Naive thymus-derived CD4-positive, alpha-beta T cell (primary cell): ENCODE measurements around the gene RAB8B. TPM values are rescaled to one million over a fixed set of nuclear protein-coding genes. Genes with fewer than 3 reads are reported as not detected.
A peak's percentile ranks its signal among the peaks of the same experiment; 100 is the strongest.

Experiments
- ATAC-seq: fragments of 150-1000 bp; cut with Tn5 transposase; 2 replicates; pipeline ENCODE4 v1.10.0; 2021; ENCODE audit warnings: mild to moderate bottlenecking, moderate library complexity
- CTCF ChIA-PET: fragments of 350-600 bp; sonication (Branson Sonifier 250); formaldehyde crosslinking; loops from one replicate; lab custom pipeline; 2021; ENCODE audit warnings: antibody characterized with exemption; lab: Charles Lee
- POLR2A ChIA-PET: fragments of 350-600 bp; sonication (Branson Sonifier 250); formaldehyde crosslinking; loops from one replicate; lab custom pipeline; 2021; ENCODE audit warnings: antibody characterized with exemption, inconsistent platforms; lab: Charles Lee
- DNase-seq, 9 donors: peaks; one replicate each; pipeline versions ENCODE4 v3.0.0 to v3.0.0-alpha.2; 2020 to 2022; ENCODE audit warnings: mixed read lengths in 1 of 9
- H3K27ac ChIP-seq: one replicate; pipeline ENCODE4 v1.7.0; 2013; ENCODE audit warnings: mild to moderate bottlenecking, low read depth, low read length, moderate library complexity
- H3K27me3 ChIP-seq, 2 donors: one replicate each; pipeline ENCODE4 v1.7.0; 2013; ENCODE audit warnings: low read length in 2 of 2, mild to moderate bottlenecking in 2 of 2, moderate library complexity in 2 of 2; ENCODE audit not compliant: control insufficient read depth in 2 of 2, insufficient read depth in 2 of 2
- H3K36me3 ChIP-seq, 3 experiments: 1 replicate in 2 of 3; 2 replicates in 1 of 3; pipeline ENCODE4 v1.7.0; 2013; ENCODE audit warnings: low read length in 3 of 3, mild to moderate bottlenecking in 3 of 3, moderate library complexity in 1 of 3; ENCODE audit not compliant: insufficient read depth in 3 of 3, control insufficient read depth in 2 of 3
- H3K4me1 ChIP-seq, 2 donors: one replicate each; pipeline ENCODE4 v1.7.0; 2013; ENCODE audit warnings: low read length in 2 of 2, mild to moderate bottlenecking in 2 of 2, moderate library complexity in 1 of 2; ENCODE audit not compliant: control insufficient read depth in 2 of 2, insufficient read depth in 2 of 2
- H3K4me3 ChIP-seq: 2 replicates; pipeline ENCODE4 v1.7.0; 2013; ENCODE audit warnings: mild to moderate bottlenecking, low read length
- H3K9me3 ChIP-seq, 3 experiments: 1 replicate in 2 of 3; 2 replicates in 1 of 3; pipeline ENCODE4 v1.7.0; 2013; ENCODE audit warnings: low read length in 3 of 3; ENCODE audit not compliant: control insufficient read depth in 2 of 3
- H3K27ac Mint-ChIP-seq, 9 donors: one replicate each; pipeline ENCODE4 v1.8.0; 2020 to 2022; ENCODE audit warnings: mixed read lengths in 9 of 9, mild to moderate bottlenecking in 8 of 9, moderate library complexity in 5 of 9, inconsistent platforms in 2 of 9
- H3K27me3 Mint-ChIP-seq, 5 donors: one replicate each; pipeline ENCODE4 v1.8.0; 2021 to 2022; ENCODE audit warnings: mixed read lengths in 5 of 5, mild to moderate bottlenecking in 1 of 5
- H3K36me3 Mint-ChIP-seq, 5 donors: one replicate each; pipeline ENCODE4 v1.8.0; 2020 to 2022; ENCODE audit warnings: mixed read lengths in 5 of 5, mild to moderate bottlenecking in 3 of 5, inconsistent platforms in 1 of 5
- H3K4me1 Mint-ChIP-seq, 7 donors: one replicate each; pipeline ENCODE4 v1.8.0; 2020 to 2022; ENCODE audit warnings: mixed read lengths in 7 of 7, mild to moderate bottlenecking in 3 of 7, inconsistent platforms in 1 of 7
- H3K4me3 Mint-ChIP-seq, 10 donors: one replicate each; pipeline ENCODE4 v1.8.0; 2020 to 2022; ENCODE audit warnings: mild to moderate bottlenecking in 10 of 10, mixed read lengths in 10 of 10, moderate library complexity in 6 of 10, inconsistent platforms in 2 of 10
- H3K9me3 Mint-ChIP-seq, 11 donors: one replicate each; pipeline ENCODE4 v1.8.0; 2020 to 2022; ENCODE audit warnings: mixed read lengths in 11 of 11, mild to moderate bottlenecking in 4 of 11, inconsistent platforms in 1 of 11, moderate library complexity in 1 of 11
- intact Hi-C, 2 donors: fragments of 100-400 bp; cut with micrococcal nuclease; formaldehyde crosslinking; loops; one replicate each; pipeline ENCODE4 v1.15.1; 2023
- polyA plus RNA-seq, 2 donors: library from polyadenylated mRNA; unstranded; fragments of 300-500 nt; fragmentation: Illumina TruSeq; gene quantifications; one replicate each; pipeline ENCODE4 v1.2.3, GENCODE V29; 2021
- total RNA-seq, 6 experiments: library from RNA in 5 of 6; stranded (reverse) in 5 of 6; gene quantifications; 1 replicate in 5 of 6; 2 replicates in 1 of 6; pipeline ENCODE4 v1.2.3 and lab custom pipeline; 2021 to 2026

RAB8B gene
- total and polyA plus RNA-seq, 7 experiments from 2014 or later: 30.4 to 100 (median 60.6) TPM

DNA sequence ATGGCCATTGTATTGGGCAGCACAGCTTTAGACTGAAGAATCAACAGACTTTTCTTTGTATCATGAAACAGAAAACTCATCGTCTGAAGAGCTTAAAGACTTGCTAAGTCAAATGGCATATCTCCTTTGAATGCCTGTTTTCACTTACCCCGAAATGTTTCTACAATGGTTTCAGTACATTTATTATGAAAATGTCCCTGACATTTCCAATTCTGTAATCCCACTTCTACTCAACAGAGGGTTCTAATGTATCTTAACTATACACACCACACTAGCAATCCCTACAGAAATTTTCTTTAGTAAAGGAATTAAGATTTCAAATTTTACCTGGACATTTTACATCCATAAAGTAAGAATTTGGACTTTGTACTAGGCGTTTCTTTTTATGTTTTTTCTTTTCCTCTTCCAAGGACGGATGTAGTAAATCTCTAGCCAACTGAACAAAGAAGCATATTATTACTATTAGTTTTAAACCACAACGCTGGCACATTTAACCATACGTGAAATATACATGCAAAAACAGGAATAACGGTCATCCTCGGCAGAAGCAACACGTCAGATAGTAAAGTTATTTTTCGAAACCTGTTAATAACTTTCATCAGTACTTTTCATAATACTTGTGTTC, 33.2 kb upstream of the RAB8B start:
- Histone ChIP-seq H3K4me1 (peaks cover 10 to 11% of the 10 kb centered on the region in 2 donors), H3K4me3 (peak overlapping the region; percentile 100), H3K27ac (peak overlapping the region; percentile 86), H3K36me3 (peaks cover 0 to 15% (median 0%) of the 10 kb centered on the region in 3 experiments), H3K27me3 (no peaks in the 10 kb centered on the region), H3K9me3 (no peaks in the 10 kb centered on the region)
- peaks cover 0 to 37% (median 5%) of the 10 kb centered on the region in 5 donors for H3K36me3 Mint-ChIP-seq
- ChIA-PET POLR2A (interaction anchor here (0.6 to 5.3 kb wide), 14 partner anchors 7 to 551 kb away, joined by 3 to 49 read pairs (median 7); partner anchors contain the start of gene APH1B), CTCF (interaction anchor here (1.1 to 1.2 kb wide), 2 partner anchors 32 to 36 kb away, joined by 4 read pairs; no protein-coding TSS in a partner anchor)
- no peaks in the 10 kb centered on the region for H3K9me3 Mint-ChIP-seq
- intact Hi-C loops: loop anchor here (2.0 to 5.0 kb wide), 3 partner anchors 13 to 107 kb away; no protein-coding TSS in a partner anchor
- peak overlapping the region; percentile 89 to 100 (median 98) for H3K4me3 Mint-ChIP-seq
- no peaks in the 10 kb centered on the region for H3K27me3 Mint-ChIP-seq
- H3K27ac Mint-ChIP-seq: peak overlapping the region; percentile 93 to 99 (median 97)
- no peak for ATAC-seq
- peaks cover 4 to 37% (median 27%) of the 10 kb centered on the region in 7 donors for H3K4me1 Mint-ChIP-seq
- no peak for DNase-seq

GRCh38 chr15:63156755-63157117, 32.7 kb upstream of the RAB8B start:
- CTCF ChIA-PET: interaction anchor here (0.5 to 1.4 kb wide), 6 partner anchors 12 to 1828 kb away, joined by 3 to 4 read pairs (median 4); no protein-coding TSS in a partner anchor
- DNase-seq (peak in 3 of 9 donors; percentile 2 to 8 (median 4)), ATAC-seq (no peak)
- Histone ChIP-seq H3K4me1 (peaks cover 10 to 11% of the 10 kb centered on the region in 2 donors), H3K9me3 (no peaks in the 10 kb centered on the region), H3K27ac (peak overlapping the region; percentile 86), H3K36me3 (peaks cover 0 to 13% (median 0%) of the 10 kb centered on the region in 3 experiments), H3K4me3 (peak overlapping the region; percentile 100), H3K27me3 (no peaks in the 10 kb centered on the region)
- Mint-ChIP-seq H3K27me3 (no peaks in the 10 kb centered on the region), H3K9me3 (no peaks in the 10 kb centered on the region), H3K27ac (peak overlapping the region; percentile 93 to 99 (median 97)), H3K36me3 (peaks cover 0 to 32% (median 5%) of the 10 kb centered on the region in 5 donors), H3K4me3 (peak overlapping the region; percentile 89 to 100 (median 98)), H3K4me1 (peaks cover 4 to 37% (median 26%) of the 10 kb centered on the region in 7 donors)
- intact Hi-C loops: loop anchor here (1.0 to 5.0 kb wide), 10 partner anchors 14 to 132 kb away; partner anchors contain the start of genes APH1B (in 2 of the 2), LACTB (in 2 of the 2) and RAB8B (in 1 of the 2)
- POLR2A ChIA-PET: interaction anchor here (1.0 to 5.3 kb wide), 20 partner anchors 8 to 936 kb away, joined by 3 to 49 read pairs (median 6); partner anchors contain the start of genes APH1B and RAB8B

- Mint-ChIP-seq H3K4me1 (peaks cover 4 to 37% (median 25%) of the 10 kb centered on the region in 7 donors), H3K9me3 (no peaks in the 10 kb centered on the region), H3K4me3 (peak within 1 kb of the TSS; percentile 89 to 100 (median 98)), H3K27me3 (no peaks in the 10 kb centered on the region), H3K27ac (peak within 1 kb of the TSS; percentile 93 to 99 (median 97)), H3K36me3 (peaks cover 0 to 29% (median 5%) of the 10 kb centered on the region in 5 donors)
- no peaks in the 10 kb centered on the region for H3K9me3 ChIP-seq
- DNase-seq: peak; percentile 72 to 89 (median 84)
- H3K4me1 ChIP-seq: peaks cover 10 to 11% of the 10 kb centered on the region in 2 donors
- peak within 1 kb of the TSS; percentile 100 for H3K4me3 ChIP-seq
- ChIA-PET POLR2A (interaction anchor here (0.7 to 5.3 kb wide), 23 partner anchors 8 to 935 kb away, joined by 3 to 49 read pairs (median 5); partner anchors contain the start of genes APH1B and RAB8B), CTCF (interaction anchor here (0.5 to 1.4 kb wide), 7 partner anchors 12 to 1827 kb away, joined by 3 to 4 read pairs (median 4); no protein-coding TSS in a partner anchor)
- no peaks in the 10 kb centered on the region for H3K27me3 ChIP-seq
- H3K36me3 ChIP-seq: peaks cover 0 to 9% (median 0%) of the 10 kb centered on the region in 3 experiments
- peak; percentile 97 for ATAC-seq
- peak within 1 kb of the TSS; percentile 86 for H3K27ac ChIP-seq
- intact Hi-C loops: loop anchor here (1.0 to 5.0 kb wide), 10 partner anchors 14 to 131 kb away; partner anchors contain the start of genes APH1B (in 2 of the 2), LACTB (in 2 of the 2) and RAB8B (in 1 of the 2)
Observed at GRCh38 chr15:63157118-63157843, 32.1 kb upstream of the RAB8B start, which contains the start of gene RPS27L. Gene RPS27L (minus strand): TSS chr15:63157477. CDS start chr15:63157405, 72 bp downstream.

GRCh38 chr15:63157891-63158431, 31.4 kb upstream of the RAB8B start:
- no peaks in the 10 kb centered on the region for H3K27me3 ChIP-seq
- H3K36me3 Mint-ChIP-seq: peaks cover 0 to 24% (median 5%) of the 10 kb centered on the region in 5 donors
- CTCF ChIA-PET: interaction anchor here (0.8 to 1.4 kb wide), 3 partner anchors 13 to 74 kb away, joined by 3 to 4 read pairs (median 3); no protein-coding TSS in a partner anchor
- peak overlapping the region; percentile 86 to 98 (median 93) for H3K27ac Mint-ChIP-seq
- peaks cover 4 to 35% (median 25%) of the 10 kb centered on the region in 7 donors for H3K4me1 Mint-ChIP-seq
- no peaks in the 10 kb centered on the region for H3K9me3 Mint-ChIP-seq
- POLR2A ChIA-PET: interaction anchor here (0.7 to 5.3 kb wide), 20 partner anchors 9 to 935 kb away, joined by 3 to 49 read pairs (median 4); partner anchors contain the start of genes APH1B and RAB8B
- peaks cover 0 to 9% (median 0%) of the 10 kb centered on the region in 3 experiments for H3K36me3 ChIP-seq
- H3K9me3 ChIP-seq: no peaks in the 10 kb centered on the region
- H3K4me3 Mint-ChIP-seq: peak overlapping the region; percentile 86 to 100 (median 97)
- intact Hi-C loops: loop anchor here (1.0 to 5.0 kb wide), 10 partner anchors 15 to 130 kb away; partner anchors contain the start of genes APH1B (in 2 of the 2), LACTB (in 2 of the 2) and RAB8B (in 1 of the 2)
- H3K27me3 Mint-ChIP-seq: no peaks in the 10 kb centered on the region
- ATAC-seq (peak; percentile 50), DNase-seq (peak in 4 of 9 donors; percentile 16 to 42 (median 29))
- peak overlapping the region; percentile 86 for H3K27ac ChIP-seq
- H3K4me3 ChIP-seq: peak overlapping the region; percentile 100
- peaks cover 10 to 11% of the 10 kb centered on the region in 2 donors for H3K4me1 ChIP-seq

DNA sequence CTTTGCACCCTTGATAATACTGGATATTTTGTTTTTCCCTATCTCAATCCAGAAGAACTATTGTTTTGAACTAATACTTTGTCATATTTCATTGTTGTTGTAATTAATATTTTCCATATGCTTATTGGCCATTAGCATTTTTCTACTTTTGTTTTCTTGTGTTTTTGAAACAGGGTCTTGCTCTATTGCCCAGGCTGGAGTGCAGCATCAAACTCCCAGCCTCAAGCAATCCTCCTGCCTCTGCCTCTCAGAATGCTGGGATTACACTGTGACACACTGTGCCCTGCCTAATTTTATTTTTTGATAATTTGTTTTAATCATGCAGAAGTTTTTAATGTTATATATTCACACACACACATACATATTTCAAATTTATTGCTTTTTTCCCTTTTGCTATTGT, 28.8 kb upstream of the RAB8B start:
- ATAC-seq: no peak
- CTCF ChIA-PET: no interaction called here
- intact Hi-C loops: no loop called here

More for the DNA sequence above, 28.8 kb upstream of the RAB8B start:
- DNase-seq: no peak
- Mint-ChIP-seq H3K27me3 (no peaks in the 10 kb centered on the region), H3K4me1 (peaks cover 0 to 19% (median 11%) of the 10 kb centered on the region in 7 donors), H3K9me3 (no peaks in the 10 kb centered on the region), H3K36me3 (peaks cover 0 to 12% (median 0%) of the 10 kb centered on the region in 5 donors), H3K27ac (peak overlapping the region in 1 of 9 donors; percentile 21), H3K4me3 (no peak overlapping the region)
- Histone ChIP-seq H3K27me3 (no peaks in the 10 kb centered on the region), H3K9me3 (no peaks in the 10 kb centered on the region), H3K4me1 (peaks cover 6 to 7% of the 10 kb centered on the region in 2 donors), H3K4me3 (no peak overlapping the region), H3K27ac (no peak overlapping the region), H3K36me3 (peaks cover 0 to 9% (median 0%) of the 10 kb centered on the region in 3 experiments)
- POLR2A ChIA-PET: interaction anchor here (1.1 kb wide), 1 partner anchor 33 kb away, joined by 3 read pairs; no protein-coding TSS in a partner anchor
